ENCODE results near the gene GLI1.

DNA sequence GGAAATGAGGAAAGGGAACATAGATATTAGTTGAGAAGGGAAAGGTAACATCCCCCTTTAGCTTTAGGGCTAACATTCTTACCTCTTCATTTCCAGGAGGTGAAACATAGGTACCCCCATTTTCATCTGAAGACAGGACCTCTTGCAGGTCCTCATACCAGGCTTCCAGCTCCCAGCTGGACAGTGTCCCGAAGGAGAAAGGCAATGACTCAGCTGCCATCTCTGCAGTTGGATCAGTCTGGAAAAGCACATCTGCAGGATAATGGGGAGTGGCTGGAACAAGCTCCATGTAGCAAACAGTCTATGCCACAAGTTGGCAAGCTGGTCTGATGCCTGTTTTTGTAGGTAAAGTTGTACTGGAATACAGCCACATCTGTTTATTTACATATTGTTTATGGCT is 57.6 kb downstream of the GLI1 start:
- TF ChIP-seq CHD4 (IDR thresholded peaks at IDR 0.05; ENCODE audit: borderline replicate concordance, low read length), result no peak
- TF ChIP-seq NFE2 (CRISPR knock-in tag; IDR thresholded peaks at IDR 0.05), result no peak
- TF ChIP-seq, protein P1, sequence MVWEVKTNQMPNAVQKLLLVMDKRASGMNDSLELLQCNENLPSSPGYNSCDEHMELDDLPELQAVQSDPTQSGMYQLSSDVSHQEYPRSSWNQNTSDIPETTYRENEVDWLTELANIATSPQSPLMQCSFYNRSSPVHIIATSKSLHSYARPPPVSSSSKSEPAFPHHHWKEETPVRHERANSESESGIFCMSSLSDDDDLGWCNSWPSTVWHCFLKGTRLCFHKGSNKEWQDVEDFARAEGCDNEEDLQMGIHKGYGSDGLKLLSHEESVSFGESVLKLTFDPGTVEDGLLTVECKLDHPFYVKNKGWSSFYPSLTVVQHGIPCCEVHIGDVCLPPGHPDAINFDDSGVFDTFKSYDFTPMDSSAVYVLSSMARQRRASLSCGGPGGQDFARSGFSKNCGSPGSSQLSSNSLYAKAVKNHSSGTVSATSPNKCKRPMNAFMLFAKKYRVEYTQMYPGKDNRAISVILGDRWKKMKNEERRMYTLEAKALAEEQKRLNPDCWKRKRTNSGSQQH (CRISPR knock-in tag; IDR thresholded peaks at IDR 0.05; ENCODE audit: low read depth), result no peak
- no peak for TF ChIP-seq NR3C1 (CRISPR knock-in tag; IDR thresholded peaks at IDR 0.05)
- no peak for TF ChIP-seq ZFX (CRISPR knock-in tag; IDR thresholded peaks at IDR 0.05; ENCODE audit: low read depth)
- no peak for TF ChIP-seq ZNF7 (CRISPR knock-in tag; IDR thresholded peaks at IDR 0.05)
- TF ChIP-seq IKZF1 (IDR thresholded peaks at IDR 0.05), result no peak
- no peak for TF ChIP-seq CENPX (CRISPR knock-in tag; IDR thresholded peaks at IDR 0.05)
- TF ChIP-seq HNRNPLL (IDR thresholded peaks at IDR 0.05; ENCODE audit: low read depth, low read length, poor library complexity, severe bottlenecking), result no peak
- TF ChIP-seq SETDB1 (CRISPR knock-in tag; IDR thresholded peaks at IDR 0.05; ENCODE audit: borderline replicate concordance), result no peak
- TF ChIP-seq EZH2 (conservative IDR thresholded peaks at IDR 0.05; ENCODE audit: low read depth, low read length), result no peak

All from HepG2 (cell line).